ENCODE measurements around the gene GPR35. TPM values are rescaled to one million over a fixed set of nuclear protein-coding genes. Genes with fewer than 3 reads are reported as not detected.

Gene GPR35
- total RNA-seq, 1 experiment from 2014 or later = 2.7 TPM

DNA sequence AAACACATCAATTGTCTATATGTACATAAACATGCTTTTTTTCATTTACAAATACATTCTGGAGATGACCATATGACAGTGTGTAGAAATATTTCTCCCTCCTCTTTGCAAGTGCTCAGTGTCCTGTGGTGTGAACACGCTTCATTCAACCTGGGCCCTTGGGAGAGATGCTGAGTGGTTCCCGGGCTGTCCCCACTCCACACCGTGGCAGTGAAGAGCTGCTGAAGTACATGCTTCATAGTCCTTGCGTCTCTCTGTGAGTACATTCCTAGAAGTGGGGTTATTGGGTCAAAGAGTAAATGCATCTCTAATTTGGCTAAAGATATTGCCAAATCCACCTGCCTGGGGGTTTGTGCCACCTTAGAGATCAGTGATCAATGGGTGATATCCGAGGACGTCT, 6.5 kb upstream of the GPR35 start:
- Histone ChIP-seq H3K9me3 (ENCODE audit: low read depth, low read length, poor library complexity, severe bottlenecking) (no peaks in the 10 kb centered on the region), H3K4me3 (ENCODE audit: low read depth, low read length, poor library complexity, severe bottlenecking) (no peak overlapping the region), H3K36me3 (ENCODE audit: insufficient read depth, low read length, poor library complexity, severe bottlenecking) (no peaks in the 10 kb centered on the region), H3K4me1 (ENCODE audit: insufficient read depth, low read length, poor library complexity, severe bottlenecking) (peaks cover 6% of the 10 kb centered on the region), H3K27me3 (replicated peaks; ENCODE audit: insufficient read depth, low read depth, low read length, poor library complexity) (no peaks in the 10 kb centered on the region), H3K27ac (ENCODE audit: low read depth, low read length, poor library complexity, severe bottlenecking) (no peak overlapping the region)
- POLR2A ChIA-PET (ENCODE audit: low non-redundant PET) = no interaction called here
- BruUV-seq (replicated peaks) = no TSS peak
- CTCF ChIA-PET = no interaction called here
- DNase-seq (ENCODE audit: low spot score) = no peak
- intact Hi-C loops (cut with micrococcal nuclease; ENCODE audit: unreplicated experiment) = no loop called here
- TF ChIP-seq, protein P1, sequence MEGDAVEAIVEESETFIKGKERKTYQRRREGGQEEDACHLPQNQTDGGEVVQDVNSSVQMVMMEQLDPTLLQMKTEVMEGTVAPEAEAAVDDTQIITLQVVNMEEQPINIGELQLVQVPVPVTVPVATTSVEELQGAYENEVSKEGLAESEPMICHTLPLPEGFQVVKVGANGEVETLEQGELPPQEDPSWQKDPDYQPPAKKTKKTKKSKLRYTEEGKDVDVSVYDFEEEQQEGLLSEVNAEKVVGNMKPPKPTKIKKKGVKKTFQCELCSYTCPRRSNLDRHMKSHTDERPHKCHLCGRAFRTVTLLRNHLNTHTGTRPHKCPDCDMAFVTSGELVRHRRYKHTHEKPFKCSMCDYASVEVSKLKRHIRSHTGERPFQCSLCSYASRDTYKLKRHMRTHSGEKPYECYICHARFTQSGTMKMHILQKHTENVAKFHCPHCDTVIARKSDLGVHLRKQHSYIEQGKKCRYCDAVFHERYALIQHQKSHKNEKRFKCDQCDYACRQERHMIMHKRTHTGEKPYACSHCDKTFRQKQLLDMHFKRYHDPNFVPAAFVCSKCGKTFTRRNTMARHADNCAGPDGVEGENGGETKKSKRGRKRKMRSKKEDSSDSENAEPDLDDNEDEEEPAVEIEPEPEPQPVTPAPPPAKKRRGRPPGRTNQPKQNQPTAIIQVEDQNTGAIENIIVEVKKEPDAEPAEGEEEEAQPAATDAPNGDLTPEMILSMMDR (conservative IDR thresholded peaks at IDR 0.05; ENCODE audit: low read depth, low read length) = no peak
- TF ChIP-seq EZH2 (IDR thresholded peaks at IDR 0.05; ENCODE audit: borderline replicate concordance, low read depth, low read length, poor library complexity, severe bottlenecking) = no peak

DNA sequence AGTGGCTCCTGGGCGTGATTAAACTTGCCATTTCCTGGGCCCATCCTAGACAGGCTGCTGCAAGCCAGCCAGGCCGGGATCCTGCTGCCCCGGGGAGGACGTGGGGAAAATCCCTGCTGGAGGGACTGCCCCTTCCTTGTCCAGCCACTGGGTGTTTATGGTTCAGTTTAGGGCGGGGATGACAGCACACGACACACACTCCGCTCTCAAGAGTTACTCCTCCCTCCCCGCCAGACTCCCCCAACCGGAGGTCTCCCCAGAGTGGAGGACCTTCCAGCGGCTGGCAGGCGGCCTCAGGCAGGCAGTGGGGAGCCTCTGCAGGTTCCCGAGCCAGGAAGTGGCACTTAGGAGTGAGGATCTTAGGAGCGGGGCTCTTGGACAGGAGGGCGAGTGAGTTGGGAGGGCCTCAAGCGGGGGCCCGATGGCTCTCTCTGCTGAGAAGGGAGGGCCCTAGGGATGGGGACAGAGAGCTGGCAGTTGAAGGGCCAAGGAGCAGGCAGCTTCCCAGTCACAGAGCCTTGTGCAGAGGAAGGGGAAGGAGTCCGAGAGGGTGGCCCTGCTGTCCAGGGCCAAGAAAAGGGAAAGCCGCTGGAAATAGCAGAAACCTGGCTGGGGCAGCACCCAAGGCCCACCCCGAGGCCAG, 5.7 kb upstream of the GPR35 start:
- Histone ChIP-seq H3K27ac (ENCODE audit: low read depth, low read length, poor library complexity, severe bottlenecking) (no peak overlapping the region), H3K36me3 (ENCODE audit: insufficient read depth, low read length, poor library complexity, severe bottlenecking) (no peaks in the 10 kb centered on the region), H3K9me3 (ENCODE audit: low read depth, low read length, poor library complexity, severe bottlenecking) (no peaks in the 10 kb centered on the region), H3K4me3 (ENCODE audit: low read depth, low read length, poor library complexity, severe bottlenecking) (no peak overlapping the region), H3K27me3 (replicated peaks; ENCODE audit: insufficient read depth, low read depth, low read length, poor library complexity) (no peaks in the 10 kb centered on the region), H3K4me1 (ENCODE audit: insufficient read depth, low read length, poor library complexity, severe bottlenecking) (peaks cover 6% of the 10 kb centered on the region)
- BruUV-seq (replicated peaks) = no TSS peak
- intact Hi-C loops (cut with micrococcal nuclease; ENCODE audit: unreplicated experiment) = no loop called here
- TF ChIP-seq, protein P1 (conservative IDR thresholded peaks at IDR 0.05; ENCODE audit: low read depth, low read length) = no peak
- no peak for TF ChIP-seq EZH2 (IDR thresholded peaks at IDR 0.05; ENCODE audit: borderline replicate concordance, low read depth, low read length, poor library complexity, severe bottlenecking)
- ChIA-PET CTCF (no interaction called here), POLR2A (ENCODE audit: low non-redundant PET) (no interaction called here)
- no peak for DNase-seq (ENCODE audit: low spot score)

DNA sequence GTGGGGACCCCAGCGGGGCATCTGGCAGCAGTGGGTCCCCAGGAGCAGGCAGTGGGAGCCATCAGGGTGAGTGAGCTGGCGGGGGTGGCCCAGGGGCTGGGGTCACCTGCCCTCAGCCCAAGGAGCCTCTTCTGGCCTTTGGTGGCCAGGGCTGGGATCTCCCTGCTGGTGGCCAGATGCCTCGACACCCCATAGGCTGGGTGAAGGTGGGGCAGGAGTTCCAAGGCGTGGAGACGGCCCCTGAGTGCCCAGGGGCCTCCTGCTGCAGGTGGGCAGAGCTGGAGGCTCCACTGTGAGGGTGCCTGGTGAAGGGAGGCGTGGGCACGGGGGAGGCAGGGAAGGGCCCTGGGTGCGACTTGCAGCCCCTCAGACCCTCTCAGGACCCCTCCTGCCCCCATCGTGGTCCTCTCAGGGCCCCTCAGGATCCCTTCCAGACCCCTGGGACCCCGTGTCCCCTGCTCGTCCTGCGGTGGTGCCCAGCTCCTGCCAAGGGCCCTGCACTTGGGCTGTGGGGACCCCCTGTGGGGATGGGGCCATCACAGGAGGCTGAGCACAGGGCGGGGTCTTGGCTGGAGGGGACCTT, 5.0 kb upstream of the GPR35 start:
- peaks cover 6% of the 10 kb centered on the region for H3K4me1 ChIP-seq (ENCODE audit: insufficient read depth, low read length, poor library complexity, severe bottlenecking)
- no peaks in the 10 kb centered on the region for H3K9me3 ChIP-seq (ENCODE audit: low read depth, low read length, poor library complexity, severe bottlenecking)
- no peak for DNase-seq (ENCODE audit: low spot score)
- intact Hi-C loops (cut with micrococcal nuclease; ENCODE audit: unreplicated experiment) = no loop called here
- no peak for TF ChIP-seq EZH2 (IDR thresholded peaks at IDR 0.05; ENCODE audit: borderline replicate concordance, low read depth, low read length, poor library complexity, severe bottlenecking)
- TF ChIP-seq, protein P1 (conservative IDR thresholded peaks at IDR 0.05; ENCODE audit: low read depth, low read length) = no peak
- H3K36me3 ChIP-seq (ENCODE audit: insufficient read depth, low read length, poor library complexity, severe bottlenecking) = no peaks in the 10 kb centered on the region
- CTCF ChIA-PET = no interaction called here
- H3K27me3 ChIP-seq (replicated peaks; ENCODE audit: insufficient read depth, low read depth, low read length, poor library complexity) = no peaks in the 10 kb centered on the region
- no peak overlapping the region for H3K4me3 ChIP-seq (ENCODE audit: low read depth, low read length, poor library complexity, severe bottlenecking)
- no peak overlapping the region for H3K27ac ChIP-seq (ENCODE audit: low read depth, low read length, poor library complexity, severe bottlenecking)
- POLR2A ChIA-PET (ENCODE audit: low non-redundant PET) = no interaction called here
- BruUV-seq (replicated peaks) = no TSS peak
